Activated CD4-positive, alpha-beta memory T cell treated with anti-CD3 and anti-CD28 coated beads for 36 hours (primary cell): Measurements from ENCODE around the gene SIN3B. TPM values are rescaled to one million over a fixed set of nuclear protein-coding genes. Genes with fewer than 3 reads are reported as not detected.
A peak's percentile ranks its signal among the peaks of the same experiment; 100 is the strongest.

Source experiments
- CTCF ChIA-PET: fragments of 350-600 bp; sonication (Branson Sonifier 250); formaldehyde crosslinking; loops from one replicate; lab custom pipeline; 2021; ENCODE audit warnings: antibody characterized with exemption, inconsistent platforms; lab: Charles Lee
- POLR2A ChIA-PET: fragments of 350-600 bp; sonication (Branson Sonifier 250); formaldehyde crosslinking; loops from one replicate; lab custom pipeline; 2021; ENCODE audit warnings: antibody characterized with exemption; lab: Charles Lee
- DNase-seq: peaks from one replicate; pipeline ENCODE4 v3.0.0-alpha.2; 2020
- H3K27ac Mint-ChIP-seq: one replicate; pipeline ENCODE4 v1.8.0; 2021; ENCODE audit warnings: mixed read lengths
- H3K27me3 Mint-ChIP-seq: one replicate; pipeline ENCODE4 v1.8.0; 2021; ENCODE audit warnings: mixed read lengths
- H3K36me3 Mint-ChIP-seq: one replicate; pipeline ENCODE4 v1.8.0; 2021; ENCODE audit warnings: mixed read lengths
- H3K4me1 Mint-ChIP-seq: one replicate; pipeline ENCODE4 v1.8.0; 2021; ENCODE audit warnings: low read depth, mixed read lengths
- H3K4me3 Mint-ChIP-seq: one replicate; pipeline ENCODE4 v1.8.0; 2021; ENCODE audit warnings: mild to moderate bottlenecking, mixed read lengths
- H3K9me3 Mint-ChIP-seq: one replicate; pipeline ENCODE4 v1.8.0; 2021; ENCODE audit warnings: mixed read lengths
- intact Hi-C: fragments of 100-400 bp; cut with micrococcal nuclease; formaldehyde crosslinking; loops from one replicate; pipeline ENCODE4 v1.15.1; 2023
- total RNA-seq, 2 experiments: library from RNA; stranded (reverse); gene quantifications; one replicate each; pipeline ENCODE4 v1.2.3, GENCODE V29; 2021

SIN3B gene
- total RNA-seq, 2 experiments from 2014 or later, result 21.9 to 23.4 TPM

- intact Hi-C loops, result no loop called here
- POLR2A ChIA-PET, result no interaction called here
- peaks cover 18% of the 10 kb centered on the region for H3K4me1 Mint-ChIP-seq
- DNase-seq, result no peak
- peaks cover 20% of the 10 kb centered on the region for H3K27me3 Mint-ChIP-seq
- no peak overlapping the region for H3K27ac Mint-ChIP-seq
- CTCF ChIA-PET, result no interaction called here
- peak overlapping the region; percentile 43 for H3K4me3 Mint-ChIP-seq
- H3K9me3 Mint-ChIP-seq, result no peaks in the 10 kb centered on the region
- H3K36me3 Mint-ChIP-seq, result no peaks in the 10 kb centered on the region
Measured at GRCh38 chr19:16896146-16897028, 67.2 kb downstream of the SIN3B start.

DNA sequence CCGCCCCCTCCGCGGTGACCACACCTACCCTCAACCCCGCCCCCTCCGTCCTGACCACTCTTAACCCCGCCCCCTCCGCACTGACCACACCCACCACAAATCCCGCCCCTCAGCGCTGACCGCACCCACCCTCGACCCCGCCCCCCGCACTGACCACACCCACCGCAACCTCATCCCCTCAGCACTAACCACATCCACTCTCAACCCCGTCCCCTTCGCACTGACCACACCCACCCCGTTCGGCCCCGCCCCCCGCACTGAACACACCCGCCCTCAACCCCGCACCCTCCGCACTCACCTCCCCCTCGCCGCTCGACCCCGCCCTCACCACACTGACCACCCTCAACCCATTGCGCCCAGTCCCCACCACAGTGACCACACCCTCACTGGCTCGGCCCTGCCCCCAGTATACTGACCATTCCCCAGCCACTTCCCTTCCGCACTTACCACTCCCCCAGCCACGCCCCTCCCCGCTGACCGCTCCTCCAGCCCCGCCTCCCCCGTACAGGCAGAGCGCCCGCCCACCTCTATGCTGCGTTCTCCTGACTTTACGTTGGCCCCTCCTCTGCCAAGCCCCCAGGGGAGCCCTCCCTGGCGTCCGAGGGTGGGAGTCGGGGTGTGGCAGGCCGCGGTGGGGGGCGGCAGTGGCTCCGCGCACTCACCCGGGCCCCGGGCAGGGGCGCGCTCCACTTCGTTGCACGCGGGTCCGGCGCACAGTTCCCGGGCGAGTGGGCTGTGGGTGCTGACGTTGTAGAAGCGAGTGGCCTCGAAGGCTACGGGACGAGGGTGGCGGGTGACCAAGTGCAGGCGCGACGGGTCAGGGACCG lies 68.0 kb downstream of the SIN3B start:
- POLR2A ChIA-PET, result no interaction called here
- CTCF ChIA-PET, result no interaction called here
- H3K36me3 Mint-ChIP-seq, result no peaks in the 10 kb centered on the region
- peaks cover 18% of the 10 kb centered on the region for H3K4me1 Mint-ChIP-seq
- no peak overlapping the region for H3K27ac Mint-ChIP-seq
- DNase-seq, result peak; percentile 87
- intact Hi-C loops, result no loop called here
- peak overlapping the region; percentile 64 for H3K4me3 Mint-ChIP-seq
- no peaks in the 10 kb centered on the region for H3K9me3 Mint-ChIP-seq
- peaks cover 18% of the 10 kb centered on the region for H3K27me3 Mint-ChIP-seq

DNA sequence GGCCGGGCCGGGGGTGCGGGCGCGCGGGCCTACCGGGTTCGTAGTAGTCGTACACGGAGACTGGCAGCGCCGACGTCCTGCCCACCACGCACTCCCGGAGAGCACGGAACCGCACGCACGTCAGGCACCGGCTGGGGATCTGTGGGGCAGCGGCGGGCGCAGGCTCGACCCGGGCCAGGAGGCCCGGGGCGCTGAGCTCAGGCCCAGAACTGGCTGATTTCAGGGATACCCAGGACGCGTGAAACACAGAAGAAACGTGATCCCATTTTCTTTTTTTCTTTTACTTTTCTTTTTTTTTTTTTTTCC lies 68.6 kb downstream of the SIN3B start:
- no peaks in the 10 kb centered on the region for H3K9me3 Mint-ChIP-seq
- intact Hi-C loops, result no loop called here
- H3K27me3 Mint-ChIP-seq, result peaks cover 17% of the 10 kb centered on the region
- H3K4me3 Mint-ChIP-seq, result peak overlapping the region; percentile 56
- no peaks in the 10 kb centered on the region for H3K36me3 Mint-ChIP-seq
- peaks cover 18% of the 10 kb centered on the region for H3K4me1 Mint-ChIP-seq
- ChIA-PET CTCF (no interaction called here), POLR2A (no interaction called here)
- no peak for DNase-seq
- H3K27ac Mint-ChIP-seq, result no peak overlapping the region

DNA sequence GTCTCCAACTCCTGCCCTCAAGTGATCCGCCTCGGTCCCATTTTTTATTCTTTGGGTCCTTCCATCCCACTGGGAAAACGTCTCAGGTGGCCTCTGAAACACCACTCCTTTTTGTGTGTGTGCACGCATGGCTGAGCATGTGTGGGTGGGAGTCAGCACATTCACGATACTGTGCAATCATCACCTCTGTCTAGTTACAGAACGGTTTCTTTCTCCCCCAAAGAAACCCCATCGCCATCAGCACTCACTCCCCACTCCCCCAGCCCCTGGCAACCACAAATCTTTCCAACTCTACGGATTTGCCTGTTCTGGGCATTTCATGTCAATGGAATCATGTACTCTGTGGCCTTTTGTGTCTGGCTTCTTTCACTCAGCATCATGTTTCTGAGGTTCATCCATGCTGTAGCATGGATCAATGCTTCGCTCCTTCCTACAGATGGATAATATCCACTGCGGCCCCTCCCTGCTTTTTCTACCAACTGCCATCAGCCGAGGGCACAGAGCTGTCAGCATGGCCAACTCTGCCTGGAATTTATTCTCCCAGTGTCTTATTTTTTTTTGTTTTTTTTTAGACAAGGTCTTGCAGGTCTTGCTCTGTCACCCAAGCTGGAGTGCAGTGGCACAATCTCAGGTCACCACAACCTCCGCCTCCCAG lies 69.3 kb downstream of the SIN3B start:
- ChIA-PET CTCF (no interaction called here), POLR2A (no interaction called here)
- H3K36me3 Mint-ChIP-seq, result no peaks in the 10 kb centered on the region
- peak overlapping the region; percentile 56 for H3K4me3 Mint-ChIP-seq
- H3K27me3 Mint-ChIP-seq, result peaks cover 15% of the 10 kb centered on the region
- peaks cover 15% of the 10 kb centered on the region for H3K4me1 Mint-ChIP-seq
- DNase-seq, result no peak
- intact Hi-C loops, result loop anchor here (1.0 kb wide), 1 partner anchor 127 kb away; no protein-coding TSS in a partner anchor
- H3K9me3 Mint-ChIP-seq, result no peaks in the 10 kb centered on the region
- no peak overlapping the region for H3K27ac Mint-ChIP-seq

GRCh38 chr19:16899566-16900075 lies 70.4 kb downstream of the SIN3B start:
- intact Hi-C loops, result loop anchor here (1.0 kb wide), 1 partner anchor 128 kb away; no protein-coding TSS in a partner anchor
- peaks cover 15% of the 10 kb centered on the region for H3K4me1 Mint-ChIP-seq
- H3K36me3 Mint-ChIP-seq, result no peaks in the 10 kb centered on the region
- ChIA-PET CTCF (interaction anchor here (2.3 kb wide), 1 partner anchor 128 kb away, joined by 8 read pairs; no protein-coding TSS in a partner anchor), POLR2A (no interaction called here)
- H3K27me3 Mint-ChIP-seq, result peaks cover 12% of the 10 kb centered on the region
- no peak overlapping the region for H3K4me3 Mint-ChIP-seq
- H3K9me3 Mint-ChIP-seq, result no peaks in the 10 kb centered on the region
- DNase-seq, result peak; percentile 62
- no peak overlapping the region for H3K27ac Mint-ChIP-seq

DNA sequence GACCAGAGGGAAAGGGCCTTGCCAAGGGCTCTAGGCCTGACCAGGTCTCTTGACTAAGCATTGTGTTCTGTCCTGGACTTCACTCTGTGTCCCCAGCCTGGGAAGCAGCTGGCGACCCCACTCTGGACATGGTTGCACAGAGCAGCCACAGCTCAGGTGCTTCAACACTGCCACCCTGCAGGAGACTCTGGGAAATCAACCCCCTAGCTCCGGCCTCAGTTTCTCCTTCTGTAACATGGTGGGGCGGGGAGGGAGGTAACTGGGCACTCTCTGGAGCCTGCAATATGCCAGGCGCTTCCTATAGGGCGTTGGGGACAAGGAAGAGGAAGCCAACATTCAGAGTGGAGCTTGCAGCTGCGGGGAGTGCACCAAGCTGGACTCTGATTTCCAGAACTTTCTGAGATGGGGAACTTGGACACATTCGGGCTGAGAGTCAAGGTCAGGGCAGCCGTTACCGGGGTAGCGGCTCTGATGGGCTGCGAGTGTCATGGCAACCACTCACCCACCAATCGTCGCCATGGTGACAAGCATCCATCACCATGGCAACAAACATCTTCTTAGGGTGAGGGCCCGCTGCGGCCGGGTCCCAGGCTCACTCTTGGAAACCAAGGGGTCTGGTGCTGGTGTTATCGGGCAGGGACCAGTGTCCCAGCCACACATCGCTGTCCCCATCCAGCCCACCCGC lies 72.4 kb downstream of the SIN3B start:
- Mint-ChIP-seq H3K4me3 (no peak overlapping the region), H3K27ac (no peak overlapping the region), H3K36me3 (no peaks in the 10 kb centered on the region), H3K9me3 (no peaks in the 10 kb centered on the region), H3K4me1 (peaks cover 15% of the 10 kb centered on the region), H3K27me3 (peaks cover 4% of the 10 kb centered on the region)
- ChIA-PET POLR2A (no interaction called here), CTCF (no interaction called here)
- intact Hi-C loops, result no loop called here
- DNase-seq, result no peak

GRCh38 chr19:16902545-16902944 lies 73.3 kb downstream of the SIN3B start:
- H3K36me3 Mint-ChIP-seq, result no peaks in the 10 kb centered on the region
- H3K9me3 Mint-ChIP-seq, result no peaks in the 10 kb centered on the region
- peaks cover 4% of the 10 kb centered on the region for H3K27me3 Mint-ChIP-seq
- DNase-seq, result no peak
- POLR2A ChIA-PET, result no interaction called here
- no peak overlapping the region for H3K4me3 Mint-ChIP-seq
- CTCF ChIA-PET, result no interaction called here
- no peak overlapping the region for H3K27ac Mint-ChIP-seq
- peaks cover 15% of the 10 kb centered on the region for H3K4me1 Mint-ChIP-seq
- intact Hi-C loops, result no loop called here

DNA sequence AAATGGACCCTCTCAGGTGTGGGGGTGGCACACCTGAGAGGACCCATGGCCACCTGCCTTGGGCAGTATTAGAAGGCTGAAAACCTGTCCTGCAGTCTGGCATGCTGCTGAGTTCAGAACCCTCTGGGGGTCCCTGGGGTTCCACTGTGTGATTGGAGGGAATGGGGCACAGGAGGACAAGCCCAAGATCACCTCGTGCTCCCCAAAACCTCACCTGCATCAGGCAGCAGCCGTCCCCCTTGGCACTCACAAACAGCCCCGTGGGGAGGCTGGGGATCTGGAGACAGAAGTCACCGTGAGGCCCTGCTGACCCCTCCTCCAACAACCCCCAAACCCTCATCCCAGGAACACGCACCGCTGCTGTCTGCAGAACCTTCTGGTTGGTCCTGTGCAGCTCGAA lies 74.1 kb downstream of the SIN3B start:
- ChIA-PET POLR2A (no interaction called here), CTCF (no interaction called here)
- peaks cover 14% of the 10 kb centered on the region for H3K4me1 Mint-ChIP-seq
- no peak overlapping the region for H3K27ac Mint-ChIP-seq
- no peaks in the 10 kb centered on the region for H3K36me3 Mint-ChIP-seq
- peaks cover 3% of the 10 kb centered on the region for H3K27me3 Mint-ChIP-seq
- intact Hi-C loops, result no loop called here
- no peak overlapping the region for H3K4me3 Mint-ChIP-seq
- H3K9me3 Mint-ChIP-seq, result no peaks in the 10 kb centered on the region
- DNase-seq, result no peak

DNA sequence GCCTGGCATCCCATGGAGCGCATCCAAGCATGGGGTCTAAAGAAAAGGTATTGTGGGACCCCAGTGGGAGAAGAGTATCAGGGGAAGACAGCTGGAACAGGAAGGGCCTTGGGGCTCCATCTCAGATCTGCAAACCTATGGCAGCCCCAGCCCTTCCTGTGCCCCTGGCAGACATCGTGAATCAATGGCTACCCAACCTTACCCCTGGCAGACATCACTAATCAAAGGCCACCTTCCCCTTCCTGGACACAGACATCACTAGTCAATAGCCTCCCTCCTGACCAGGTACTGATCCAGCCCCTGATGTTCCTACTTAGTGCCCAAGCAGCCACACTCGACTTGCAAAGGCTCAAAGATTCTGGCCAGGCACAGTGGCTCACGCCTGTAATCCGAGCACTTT lies 75.4 kb downstream of the SIN3B start:
- no peak overlapping the region for H3K27ac Mint-ChIP-seq

GRCh38 chr19:16908759-16909158 lies 79.6 kb downstream of the SIN3B start:
- intact Hi-C loops, result no loop called here
- H3K27ac Mint-ChIP-seq, result no peak overlapping the region
- POLR2A ChIA-PET, result no interaction called here
- peaks cover 18% of the 10 kb centered on the region for H3K9me3 Mint-ChIP-seq
- no peak overlapping the region for H3K4me3 Mint-ChIP-seq
- no peaks in the 10 kb centered on the region for H3K27me3 Mint-ChIP-seq
- H3K4me1 Mint-ChIP-seq, result no peaks in the 10 kb centered on the region
- H3K36me3 Mint-ChIP-seq, result peaks cover 2% of the 10 kb centered on the region
- CTCF ChIA-PET, result no interaction called here
- no peak for DNase-seq

More for the DNA sequence above, 75.4 kb downstream of the SIN3B start:
- Mint-ChIP-seq H3K9me3 (no peaks in the 10 kb centered on the region), H3K4me3 (no peak overlapping the region), H3K27me3 (no peaks in the 10 kb centered on the region), H3K36me3 (no peaks in the 10 kb centered on the region), H3K4me1 (peaks cover 5% of the 10 kb centered on the region)
- POLR2A ChIA-PET, result interaction anchor here (0.6 kb wide), 1 partner anchor 140 kb away, joined by 3 read pairs; no protein-coding TSS in a partner anchor
- CTCF ChIA-PET, result no interaction called here
- DNase-seq, result no peak
- intact Hi-C loops, result no loop called here

GRCh38 chr19:16911046-16911445 lies 81.8 kb downstream of the SIN3B start:
- H3K27ac Mint-ChIP-seq, result no peak overlapping the region
- intact Hi-C loops, result no loop called here
- peaks cover 2% of the 10 kb centered on the region for H3K36me3 Mint-ChIP-seq
- H3K9me3 Mint-ChIP-seq, result peaks cover 25% of the 10 kb centered on the region
- H3K4me3 Mint-ChIP-seq, result no peak overlapping the region
- no peaks in the 10 kb centered on the region for H3K27me3 Mint-ChIP-seq
- CTCF ChIA-PET, result interaction anchor here (1.4 kb wide), 1 partner anchor 196 kb away, joined by 3 read pairs; no protein-coding TSS in a partner anchor
- H3K4me1 Mint-ChIP-seq, result no peaks in the 10 kb centered on the region
- no peak for DNase-seq
- POLR2A ChIA-PET, result interaction anchor here (0.5 kb wide), 1 partner anchor 25 kb away, joined by 3 read pairs; no protein-coding TSS in a partner anchor
